HepG2 (cell line): ENCODE measurements around the gene BCL6B. TPM values are rescaled to one million over a fixed set of nuclear protein-coding genes. Genes with fewer than 3 reads are reported as not detected.

Experiments
- ARID3A ChIP-seq: IDR thresholded peaks from 2 replicates; pipeline ENCODE4 v1.6.1; 2012; ENCODE audit warnings: low read depth, low read length, improper control_type of control experiment
- KMT2B ChIP-seq: IDR thresholded peaks from 2 replicates; pipeline ENCODE4 v1.6.1; 2016; ENCODE audit warnings: missing genetic modification reagents, missing compliant biosample characterization
- MYNN ChIP-seq: sonication (generic); formaldehyde crosslinking; IDR thresholded peaks from 2 replicates; pipeline ENCODE4 v1.4.0; 2020; ENCODE audit warnings: mild to moderate bottlenecking, low read depth, missing genetic modification reagents
- SALL1 ChIP-seq: sonication (generic); formaldehyde crosslinking; IDR thresholded peaks from 2 replicates; pipeline ENCODE4 v1.8.0; 2022; ENCODE audit warnings: mild to moderate bottlenecking, missing genetic modification reagents
- SNAI1 ChIP-seq: sonication (generic); formaldehyde crosslinking; IDR thresholded peaks from 2 replicates; pipeline ENCODE4 v1.5.0; 2020; ENCODE audit warnings: mild to moderate bottlenecking, missing genetic modification reagents, borderline replicate concordance
- SNRNP70 ChIP-seq: fragments of 200-400 bp; formaldehyde crosslinking; IDR thresholded peaks from 2 replicates; pipeline ENCODE4 v1.6.1; 2017; ENCODE audit warnings: mild to moderate bottlenecking, low read depth, low read length, moderate library complexity
- TERF1 ChIP-seq: sonication (generic); formaldehyde crosslinking; IDR thresholded peaks from 2 replicates; pipeline ENCODE4 v1.8.0; 2022; ENCODE audit warnings: mild to moderate bottlenecking, missing genetic modification reagents, moderate library complexity
- XBP1 ChIP-seq: sonication (generic); formaldehyde crosslinking; IDR thresholded peaks from 2 replicates; pipeline ENCODE4 v1.5.0; 2020; ENCODE audit warnings: missing genetic modification reagents
- ZBTB38 ChIP-seq: sonication (generic); formaldehyde crosslinking; IDR thresholded peaks from 2 replicates; pipeline ENCODE4 v1.5.1; 2020; ENCODE audit warnings: mild to moderate bottlenecking, missing genetic modification reagents
- ZBTB4 ChIP-seq: sonication (generic); formaldehyde crosslinking; IDR thresholded peaks from 2 replicates; pipeline ENCODE4 v1.4.0; 2020; ENCODE audit warnings: missing genetic modification reagents, mild to moderate bottlenecking, borderline replicate concordance
- ZNF143 ChIP-seq: sonication (generic); formaldehyde crosslinking; IDR thresholded peaks from 2 replicates; pipeline ENCODE4 v1.4.0; 2020; ENCODE audit warnings: missing genetic modification reagents
- ZNF280D ChIP-seq: sonication (generic); formaldehyde crosslinking; IDR thresholded peaks from 2 replicates; pipeline ENCODE4 v1.5.1; 2020; ENCODE audit warnings: mild to moderate bottlenecking, missing genetic modification reagents
- ZNF460 ChIP-seq: sonication (generic); formaldehyde crosslinking; IDR thresholded peaks from 2 replicates; pipeline ENCODE4 v1.5.1; 2020; ENCODE audit warnings: missing genetic modification reagents, mild to moderate bottlenecking, borderline replicate concordance
- ZNF567 ChIP-seq: sonication (generic); formaldehyde crosslinking; IDR thresholded peaks from 2 replicates; pipeline ENCODE4 v1.8.1; 2023; ENCODE audit warnings: mild to moderate bottlenecking, missing genetic modification reagents, borderline replicate concordance
- ZNF660 ChIP-seq: sonication (generic); formaldehyde crosslinking; IDR thresholded peaks from 2 replicates; pipeline ENCODE4 v1.5.1; 2020; ENCODE audit warnings: mild to moderate bottlenecking, low read depth, missing genetic modification reagents, borderline replicate concordance
- ZNF713 ChIP-seq: sonication (generic); formaldehyde crosslinking; IDR thresholded peaks from 2 replicates; pipeline ENCODE4 v1.4.0; 2020; ENCODE audit warnings: mild to moderate bottlenecking, missing genetic modification reagents
- ZNF879 ChIP-seq: sonication (generic); formaldehyde crosslinking; IDR thresholded peaks from 2 replicates; pipeline ENCODE4 v1.8.1; 2023; ENCODE audit warnings: missing genetic modification reagents
- polyA plus RNA-seq, 8 experiments: library from polyadenylated mRNA; depleted of rRNA in 3 of 8; stranded (reverse) in 7 of 8; unstranded in 1 of 8; fragments of >200 nt; fragmentation: Illumina TruSeq in 4 of 8; extraction: Trizol in 4 of 8; gene quantifications; 2 replicates each; pipeline versions ENCODE4 v1.2.1 to v1.2.3, GENCODE V29; 2011 to 2016; ENCODE audit warnings: low read depth in 4 of 8, missing spikeins in 1 of 8, mixed read lengths in 1 of 8; ENCODE audit not compliant: insufficient read depth in 1 of 8
- total RNA-seq, 5 experiments: library from RNA; depleted of rRNA; stranded (reverse); fragments of >200 nt; fragmentation: Illumina TruSeq; extraction: Trizol; gene quantifications; 2 replicates each; pipeline ENCODE4 v1.2.3, GENCODE V29; 2016; ENCODE audit warnings: low read depth in 1 of 5

The BCL6B gene
- total and polyA plus RNA-seq, 2 of the 13 experiments (the other 11 are each of a cell fraction or from before 2014, with no cell fraction given) = not detected

GRCh38 chr17:7014261-7014994 lies 8.4 kb upstream of the BCL6B start (continued):
- TF ChIP-seq ARID3A = no peak
- TF ChIP-seq ZNF143 (CRISPR knock-in tag) = peak; percentile 26; the same call in 1 of the 2 replicates
- no peak for TF ChIP-seq MYNN (CRISPR knock-in tag)
- TF ChIP-seq XBP1 (CRISPR knock-in tag) = no peak
- TF ChIP-seq ZNF879 (CRISPR knock-in tag) = peak; percentile 49; the same call in 1 of the 2 replicates
- no peak for TF ChIP-seq ZNF280D (CRISPR knock-in tag)
- peak; percentile 81 for TF ChIP-seq SALL1 (CRISPR knock-in tag)
- peak; percentile 41; the same call in 1 of the 2 replicates for TF ChIP-seq ZNF713 (CRISPR knock-in tag)
- peak; percentile 90 for TF ChIP-seq ZNF567
- peak; percentile 75 for TF ChIP-seq KMT2B
- TF ChIP-seq ZBTB38 (CRISPR knock-in tag) = no peak; the same call in none of the 2 replicates
- no peak for TF ChIP-seq ZNF660 (CRISPR knock-in tag)
- no peak for TF ChIP-seq ZBTB4 (CRISPR knock-in tag)
- no peak for TF ChIP-seq TERF1 (CRISPR knock-in tag)
- no peak for TF ChIP-seq SNRNP70
- no peak; the same call in 1 of the 2 replicates for TF ChIP-seq ZNF460 (CRISPR knock-in tag)
- TF ChIP-seq SNAI1 (CRISPR knock-in tag) = no peak
